ENCODE results near the gene TRAPPC4.

GRCh38 chr11:119046489-119046888 is 27.9 kb downstream of the TRAPPC4 start:
- TF ChIP-seq EZH2 (IDR thresholded peaks at IDR 0.05; ENCODE audit: insufficient read depth, poor library complexity, severe bottlenecking) (no peak), EZH2phosphoT487 (IDR thresholded peaks at IDR 0.05; ENCODE audit: insufficient read depth, low read depth) (no peak)
